A549 (cell line): ENCODE results near the gene EPB41L4A. TPM values are rescaled to one million over a fixed set of nuclear protein-coding genes. Genes with fewer than 3 reads are reported as not detected.

ENCODE experiments used
- ATAC-seq, 2 experiments: fragments of 200-7000 bp in 1 of 2; fragments of >200 bp in 1 of 2; cut with Nextera tagmentation in 1 of 2; cut with Tn5 transposase in 1 of 2; 3 replicates each; pipeline versions ENCODE4 v1.8.0 to v1.9.1; 2018 to 2020; ENCODE audit warnings: mild to moderate bottlenecking in 1 of 2, moderate library complexity in 1 of 2
- CTCF ChIA-PET: fragments of 300-600 bp; sonication (Branson Sonifier 250); formaldehyde crosslinking; extraction: SDS; loops from one replicate; lab custom pipeline; 2021; ENCODE audit warnings: antibody characterized with exemption, inconsistent platforms; lab: Yijun Ruan, JAX
- POLR2A ChIA-PET: fragments of 350-600 bp; formaldehyde crosslinking; extraction: SDS; loops from one replicate; lab custom pipeline; 2021; ENCODE audit warnings: antibody characterized with exemption, inconsistent platforms; lab: Yijun Ruan, JAX
- DNase-seq, 2 experiments: peaks; one replicate each; pipeline versions ENCODE4 v3.0.0 to v3.0.0-alpha.2; 2011 to 2016; ENCODE audit warnings: low read depth in 1 of 2, low spot score in 1 of 2
- FAIRE-seq: peaks from 2 replicates; lab custom pipeline; 2011; peaks lifted over from hg19 to GRCh38; lab: Jason Lieb, UNC
- H3K27ac ChIP-seq, 2 experiments: fragments of >200 bp; sonication (Bioruptor Twin); formaldehyde crosslinking; 3 replicates each; pipeline ENCODE4 v1.5.1; 2016 to 2017
- H3K4me1 ChIP-seq: fragments of >200 bp; sonication (Bioruptor Twin); formaldehyde crosslinking; 3 replicates; pipeline ENCODE4 v1.6.1; 2016
- H3K4me2 ChIP-seq: fragments of >200 bp; sonication (Bioruptor Twin); formaldehyde crosslinking; 3 replicates; pipeline ENCODE4 v1.6.1; 2016
- H3K4me3 ChIP-seq: fragments of >200 bp; sonication (Bioruptor Twin); formaldehyde crosslinking; 3 replicates; pipeline ENCODE4 v1.5.1; 2016
- H3K9me3 ChIP-seq: fragments of >200 bp; sonication (Bioruptor Twin); formaldehyde crosslinking; 3 replicates; pipeline ENCODE4 v1.6.1; 2016
- BHLHE40 ChIP-seq: IDR thresholded peaks from 2 replicates; pipeline ENCODE4 v1.6.1; 2012; ENCODE audit warnings: low read depth, low read length, inconsistent platforms
- CBX2 ChIP-seq: fragments of 200-600 bp; sonication (generic); IDR thresholded peaks from 2 replicates; pipeline ENCODE4 v1.6.1; 2016; ENCODE audit warnings: low read depth, mild to moderate bottlenecking, borderline replicate concordance
- EHF ChIP-seq: fragments of 250-450 bp; sonication (Bioruptor Pico); IDR thresholded peaks from 2 replicates; pipeline ENCODE4 v1.5.0; 2020; ENCODE audit warnings: mild to moderate bottlenecking
- EHMT2 ChIP-seq: fragments of 200-600 bp; sonication (generic); IDR thresholded peaks from 2 replicates; pipeline ENCODE4 v1.6.1; 2016; ENCODE audit warnings: antibody characterized with exemption, low read depth, mild to moderate bottlenecking, moderate library complexity
- FOXS1 ChIP-seq: fragments of 250-450 bp; sonication (Bioruptor Pico); IDR thresholded peaks from 2 replicates; pipeline ENCODE4 v1.5.0; 2020; ENCODE audit warnings: mild to moderate bottlenecking, moderate library complexity
- HDAC2 ChIP-seq: fragments of 200-600 bp; sonication (generic); IDR thresholded peaks from 2 replicates; pipeline ENCODE4 v1.6.1; 2016
- HEYL ChIP-seq: fragments of 250-450 bp; sonication (Bioruptor Pico); IDR thresholded peaks from 2 replicates; pipeline ENCODE4 v1.8.0; 2021; ENCODE audit warnings: mild to moderate bottlenecking, moderate library complexity
- JUN ChIP-seq, 2 experiments: fragments of >200 bp; sonication (Bioruptor Twin); formaldehyde crosslinking; IDR thresholded peaks; 2 replicates in 1 of 2; 3 replicates in 1 of 2; pipeline ENCODE4 v1.6.1; 2016 to 2017
- JUNB ChIP-seq: fragments of >200 bp; sonication (Bioruptor Twin); formaldehyde crosslinking; IDR thresholded peaks from 2 replicates; pipeline ENCODE4 v1.6.1; 2016
- MAFK ChIP-seq: fragments of 450-650 bp; IDR thresholded peaks from 2 replicates; pipeline ENCODE4 v1.6.1; 2014; ENCODE audit not compliant: partially characterized antibody
- MYC ChIP-seq: IDR thresholded peaks from 2 replicates; pipeline ENCODE4 v1.6.1; 2012; ENCODE audit warnings: mild to moderate bottlenecking, inconsistent platforms, low read length, improper control_type of control experiment, borderline replicate concordance
- NFE2L2 ChIP-seq: fragments of 150-350 bp; conservative IDR thresholded peaks from 2 replicates; pipeline ENCODE4 v1.6.1; 2014; ENCODE audit warnings: low read length
- NR3C1 ChIP-seq: fragments of >200 bp; sonication (Bioruptor Twin); formaldehyde crosslinking; IDR thresholded peaks from 3 replicates; pipeline ENCODE4 v1.6.1; 2017
- RCOR1 ChIP-seq: fragments of 150-350 bp; IDR thresholded peaks from 2 replicates; pipeline ENCODE4 v1.6.1; 2014; ENCODE audit warnings: antibody characterized with exemption, low read length, low read depth
- RFX5 ChIP-seq: fragments of 450-650 bp; IDR thresholded peaks from 2 replicates; pipeline ENCODE4 v1.7.1; 2014; ENCODE audit warnings: antibody characterized with exemption, mild to moderate bottlenecking, moderate library complexity
- ZC3H11A ChIP-seq: fragments of 450-650 bp; IDR thresholded peaks from 2 replicates; pipeline ENCODE4 v1.6.1; 2014; ENCODE audit warnings: antibody characterized with exemption, mild to moderate bottlenecking
- ZSCAN20 ChIP-seq: fragments of 250-450 bp; sonication (Bioruptor Pico); IDR thresholded peaks from 2 replicates; pipeline ENCODE4 v1.8.0; 2022; ENCODE audit warnings: mild to moderate bottlenecking, moderate library complexity
- WGBS: methylation state at CpG from one replicate; pipeline ENCODE4 v1.1.6; 2017; ENCODE audit errors: missing lambda C conversion rate; 5-methylcytosine and 5-hydroxymethylcytosine counted together
- polyA plus RNA-seq, 4 experiments: library from polyadenylated mRNA; depleted of rRNA in 3 of 4; stranded (reverse); fragments of >200 nt; fragmentation: RNase III in 1 of 4; extraction: RNeasy Plus Mini Kit Qiagen cat#74134 plus additional on column Dnase treatment in 1 of 4; gene quantifications; 2 replicates in 3 of 4; 3 replicates in 1 of 4; pipeline ENCODE4 v1.2.3, GENCODE V29; 2011 to 2017
- TF ChIP-seq, protein P1 (sequence below): fragments of >200 bp; sonication (Bioruptor Twin); formaldehyde crosslinking; IDR thresholded peaks from 3 replicates; pipeline ENCODE4 v1.5.1; 2016
- TF ChIP-seq, protein P2 (sequence below): fragments of 200-600 bp; sonication (generic); IDR thresholded peaks from 2 replicates; pipeline ENCODE4 v1.6.1; 2016; ENCODE audit warnings: antibody characterized with exemption, mild to moderate bottlenecking, moderate library complexity
- TF ChIP-seq, protein P3 (sequence below): fragments of 250-450 bp; sonication (Bioruptor Pico); IDR thresholded peaks from 2 replicates; pipeline ENCODE4 v1.5.0; 2021; ENCODE audit warnings: mild to moderate bottlenecking, moderate library complexity, borderline replicate concordance
- TF ChIP-seq, protein P4 (sequence below): fragments of 450-650 bp; IDR thresholded peaks from 2 replicates; pipeline ENCODE4 v1.6.1; 2014; ENCODE audit warnings: antibody characterized with exemption
- TF ChIP-seq, protein P5 (sequence below): fragments of 250-450 bp; sonication (Bioruptor Pico); IDR thresholded peaks from 2 replicates; pipeline ENCODE4 v1.5.0; 2020; ENCODE audit warnings: low read depth, mild to moderate bottlenecking, moderate library complexity

Gene EPB41L4A
- polyA plus RNA-seq, 2 of the 4 experiments (the other 2 are of a cell fraction) = 1.3 to 4.4 TPM

DNA sequence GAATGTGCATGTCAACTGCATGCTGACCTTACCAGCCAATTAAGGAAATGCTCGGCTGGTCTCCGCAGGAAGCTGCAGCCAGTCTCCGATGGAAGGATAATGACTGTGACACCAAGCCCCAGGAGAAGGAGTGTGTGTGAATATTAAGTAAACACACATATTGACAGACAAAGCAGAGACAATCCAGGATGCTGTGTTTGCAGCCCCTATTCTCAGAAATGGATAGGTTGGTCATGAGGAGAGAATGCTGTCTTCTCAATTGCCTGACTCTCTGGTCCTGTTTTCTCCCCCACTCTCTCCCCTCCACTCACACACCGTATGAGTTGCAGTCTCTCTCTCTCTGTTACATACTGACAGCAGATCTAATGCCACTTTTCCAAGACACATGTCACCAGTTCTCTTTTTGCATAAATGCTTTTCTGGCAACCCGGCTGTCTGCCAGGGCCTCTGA, 85.7 kb downstream of the EPB41L4A start:
- Histone ChIP-seq H3K4me2 (no peak overlapping the region), H3K4me1 (peaks cover 3% of the 10 kb centered on the region; the same call in 2 of the 3 replicates), H3K9me3 (no peaks in the 10 kb centered on the region), H3K27ac (no peak overlapping the region), H3K4me3 (no peak overlapping the region)
- ChIA-PET POLR2A (no interaction called here), CTCF (no interaction called here)
- 59% methylated on average over 5 of the region's 5 CpGs for WGBS
- DNase-seq = no peak
- no peak for ATAC-seq
- no peak for FAIRE-seq
- no peak for TF ChIP-seq RCOR1
- TF ChIP-seq JUN (IDR thresholded peaks at IDR 0.05) = no peak
- TF ChIP-seq HEYL = no peak
- no peak for TF ChIP-seq MAFK
- no peak for TF ChIP-seq EHF (CRISPR knock-in tag)
- TF ChIP-seq ZC3H11A = no peak

DNA sequence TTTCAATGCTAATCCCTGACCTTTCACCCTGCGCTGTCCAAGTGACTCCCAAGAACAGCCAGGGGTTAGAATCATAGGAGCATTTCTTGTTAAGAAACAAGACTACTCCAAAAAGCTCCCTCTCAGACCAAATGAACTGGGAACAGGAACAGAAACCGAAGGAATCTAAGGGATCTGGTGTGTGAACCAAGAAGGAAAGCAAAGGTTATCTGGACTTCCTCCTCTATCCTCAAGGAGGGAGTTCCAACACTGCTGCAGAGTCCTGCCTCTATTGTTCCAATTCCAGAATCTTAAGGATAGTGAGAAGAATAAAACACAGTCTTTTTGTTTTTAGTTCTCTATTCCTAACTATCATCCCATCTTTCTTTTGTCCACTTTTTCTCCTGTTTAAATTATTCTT, 87.2 kb downstream of the EPB41L4A start:
- TF ChIP-seq CBX2 (no peak), RFX5 (no peak), BHLHE40 (no peak), HDAC2 (no peak), MYC (no peak), ZSCAN20 (CRISPR knock-in tag) (no peak), JUNB (no peak), EHMT2 (no peak), FOXS1 (CRISPR knock-in tag) (no peak), HEYL (no peak), NR3C1 (no peak), NFE2L2 (no peak)
- TF ChIP-seq, protein P1, sequence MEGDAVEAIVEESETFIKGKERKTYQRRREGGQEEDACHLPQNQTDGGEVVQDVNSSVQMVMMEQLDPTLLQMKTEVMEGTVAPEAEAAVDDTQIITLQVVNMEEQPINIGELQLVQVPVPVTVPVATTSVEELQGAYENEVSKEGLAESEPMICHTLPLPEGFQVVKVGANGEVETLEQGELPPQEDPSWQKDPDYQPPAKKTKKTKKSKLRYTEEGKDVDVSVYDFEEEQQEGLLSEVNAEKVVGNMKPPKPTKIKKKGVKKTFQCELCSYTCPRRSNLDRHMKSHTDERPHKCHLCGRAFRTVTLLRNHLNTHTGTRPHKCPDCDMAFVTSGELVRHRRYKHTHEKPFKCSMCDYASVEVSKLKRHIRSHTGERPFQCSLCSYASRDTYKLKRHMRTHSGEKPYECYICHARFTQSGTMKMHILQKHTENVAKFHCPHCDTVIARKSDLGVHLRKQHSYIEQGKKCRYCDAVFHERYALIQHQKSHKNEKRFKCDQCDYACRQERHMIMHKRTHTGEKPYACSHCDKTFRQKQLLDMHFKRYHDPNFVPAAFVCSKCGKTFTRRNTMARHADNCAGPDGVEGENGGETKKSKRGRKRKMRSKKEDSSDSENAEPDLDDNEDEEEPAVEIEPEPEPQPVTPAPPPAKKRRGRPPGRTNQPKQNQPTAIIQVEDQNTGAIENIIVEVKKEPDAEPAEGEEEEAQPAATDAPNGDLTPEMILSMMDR = no peak
- TF ChIP-seq, protein P2, sequence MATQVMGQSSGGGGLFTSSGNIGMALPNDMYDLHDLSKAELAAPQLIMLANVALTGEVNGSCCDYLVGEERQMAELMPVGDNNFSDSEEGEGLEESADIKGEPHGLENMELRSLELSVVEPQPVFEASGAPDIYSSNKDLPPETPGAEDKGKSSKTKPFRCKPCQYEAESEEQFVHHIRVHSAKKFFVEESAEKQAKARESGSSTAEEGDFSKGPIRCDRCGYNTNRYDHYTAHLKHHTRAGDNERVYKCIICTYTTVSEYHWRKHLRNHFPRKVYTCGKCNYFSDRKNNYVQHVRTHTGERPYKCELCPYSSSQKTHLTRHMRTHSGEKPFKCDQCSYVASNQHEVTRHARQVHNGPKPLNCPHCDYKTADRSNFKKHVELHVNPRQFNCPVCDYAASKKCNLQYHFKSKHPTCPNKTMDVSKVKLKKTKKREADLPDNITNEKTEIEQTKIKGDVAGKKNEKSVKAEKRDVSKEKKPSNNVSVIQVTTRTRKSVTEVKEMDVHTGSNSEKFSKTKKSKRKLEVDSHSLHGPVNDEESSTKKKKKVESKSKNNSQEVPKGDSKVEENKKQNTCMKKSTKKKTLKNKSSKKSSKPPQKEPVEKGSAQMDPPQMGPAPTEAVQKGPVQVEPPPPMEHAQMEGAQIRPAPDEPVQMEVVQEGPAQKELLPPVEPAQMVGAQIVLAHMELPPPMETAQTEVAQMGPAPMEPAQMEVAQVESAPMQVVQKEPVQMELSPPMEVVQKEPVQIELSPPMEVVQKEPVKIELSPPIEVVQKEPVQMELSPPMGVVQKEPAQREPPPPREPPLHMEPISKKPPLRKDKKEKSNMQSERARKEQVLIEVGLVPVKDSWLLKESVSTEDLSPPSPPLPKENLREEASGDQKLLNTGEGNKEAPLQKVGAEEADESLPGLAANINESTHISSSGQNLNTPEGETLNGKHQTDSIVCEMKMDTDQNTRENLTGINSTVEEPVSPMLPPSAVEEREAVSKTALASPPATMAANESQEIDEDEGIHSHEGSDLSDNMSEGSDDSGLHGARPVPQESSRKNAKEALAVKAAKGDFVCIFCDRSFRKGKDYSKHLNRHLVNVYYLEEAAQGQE = no peak
- TF ChIP-seq, protein P3, sequence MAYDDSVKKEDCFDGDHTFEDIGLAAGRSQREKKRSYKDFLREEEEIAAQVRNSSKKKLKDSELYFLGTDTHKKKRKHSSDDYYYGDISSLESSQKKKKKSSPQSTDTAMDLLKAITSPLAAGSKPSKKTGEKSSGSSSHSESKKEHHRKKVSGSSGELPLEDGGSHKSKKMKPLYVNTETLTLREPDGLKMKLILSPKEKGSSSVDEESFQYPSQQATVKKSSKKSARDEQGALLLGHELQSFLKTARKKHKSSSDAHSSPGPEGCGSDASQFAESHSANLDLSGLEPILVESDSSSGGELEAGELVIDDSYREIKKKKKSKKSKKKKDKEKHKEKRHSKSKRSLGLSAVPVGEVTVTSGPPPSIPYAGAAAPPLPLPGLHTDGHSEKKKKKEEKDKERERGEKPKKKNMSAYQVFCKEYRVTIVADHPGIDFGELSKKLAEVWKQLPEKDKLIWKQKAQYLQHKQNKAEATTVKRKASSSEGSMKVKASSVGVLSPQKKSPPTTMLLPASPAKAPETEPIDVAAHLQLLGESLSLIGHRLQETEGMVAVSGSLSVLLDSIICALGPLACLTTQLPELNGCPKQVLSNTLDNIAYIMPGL (CRISPR knock-in tag) = no peak
- TF ChIP-seq, protein P4, sequence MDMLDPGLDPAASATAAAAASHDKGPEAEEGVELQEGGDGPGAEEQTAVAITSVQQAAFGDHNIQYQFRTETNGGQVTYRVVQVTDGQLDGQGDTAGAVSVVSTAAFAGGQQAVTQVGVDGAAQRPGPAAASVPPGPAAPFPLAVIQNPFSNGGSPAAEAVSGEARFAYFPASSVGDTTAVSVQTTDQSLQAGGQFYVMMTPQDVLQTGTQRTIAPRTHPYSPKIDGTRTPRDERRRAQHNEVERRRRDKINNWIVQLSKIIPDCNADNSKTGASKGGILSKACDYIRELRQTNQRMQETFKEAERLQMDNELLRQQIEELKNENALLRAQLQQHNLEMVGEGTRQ = no peak
- TF ChIP-seq, protein P5, sequence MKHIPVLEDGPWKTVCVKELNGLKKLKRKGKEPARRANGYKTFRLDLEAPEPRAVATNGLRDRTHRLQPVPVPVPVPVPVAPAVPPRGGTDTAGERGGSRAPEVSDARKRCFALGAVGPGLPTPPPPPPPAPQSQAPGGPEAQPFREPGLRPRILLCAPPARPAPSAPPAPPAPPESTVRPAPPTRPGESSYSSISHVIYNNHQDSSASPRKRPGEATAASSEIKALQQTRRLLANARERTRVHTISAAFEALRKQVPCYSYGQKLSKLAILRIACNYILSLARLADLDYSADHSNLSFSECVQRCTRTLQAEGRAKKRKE (CRISPR knock-in tag) = no peak
- H3K27ac ChIP-seq = no peak overlapping the region
- FAIRE-seq (no peak), ATAC-seq (no peak), DNase-seq (no peak)
- CTCF ChIA-PET = no interaction called here
- POLR2A ChIA-PET = no interaction called here
- 65% methylated on average over 2 of the region's 2 CpGs for WGBS
- H3K4me2 ChIP-seq = no peak overlapping the region
- H3K9me3 ChIP-seq = no peaks in the 10 kb centered on the region
- H3K4me3 ChIP-seq = no peak overlapping the region
- no peaks in the 10 kb centered on the region for H3K4me1 ChIP-seq
